Suprapubic skin (tissue), 4 donors: ENCODE measurements around the gene LRRC55. TPM values are rescaled to one million over a fixed set of nuclear protein-coding genes. Genes with fewer than 3 reads are reported as not detected.

Experiments used
- DNase-seq, 2 donors: peaks; one replicate each; pipeline ENCODE4 v3.0.0-alpha.2; 2019; ENCODE audit warnings: low spot score in 2 of 2
- H3K27ac ChIP-seq: fragments of 200-600 bp; sonication (generic); one replicate; pipeline ENCODE4 v1.5.1; 2019
- H3K27me3 ChIP-seq: fragments of 200-600 bp; sonication (generic); one replicate; pipeline ENCODE4 v1.5.1; 2019
- H3K36me3 ChIP-seq: fragments of 200-600 bp; sonication (generic); one replicate; pipeline ENCODE4 v1.5.1; 2019
- H3K4me1 ChIP-seq: fragments of 200-600 bp; sonication (generic); one replicate; pipeline ENCODE4 v1.5.1; 2019
- H3K4me3 ChIP-seq: fragments of 200-600 bp; sonication (generic); one replicate; pipeline ENCODE4 v1.5.1; 2019; ENCODE audit warnings: mild to moderate bottlenecking
- H3K9me3 ChIP-seq: fragments of 200-600 bp; sonication (generic); one replicate; pipeline ENCODE4 v1.5.1; 2019
- CTCF ChIP-seq, 2 donors: fragments of 200-600 bp in 1 of 2; fragments of 450-650 bp in 1 of 2; sonication (generic) in 1 of 2; IDR thresholded peaks; one replicate each; pipeline ENCODE4 v1.5.1; 2016 to 2019; ENCODE audit warnings: antibody characterized with exemption in 2 of 2, mild to moderate bottlenecking in 1 of 2, moderate library complexity in 1 of 2
- EP300 ChIP-seq: sonication (generic); formaldehyde crosslinking; IDR thresholded peaks from one replicate; pipeline ENCODE4 v1.6.1; 2017; ENCODE audit warnings: antibody characterized with exemption
- POLR2A ChIP-seq, 2 donors: fragments of 450-650 bp; IDR thresholded peaks; one replicate each; pipeline ENCODE4 v1.6.1; 2017; ENCODE audit warnings: antibody characterized with exemption in 2 of 2, mild to moderate bottlenecking in 2 of 2, moderate library complexity in 2 of 2
- POLR2AphosphoS5 ChIP-seq, 3 donors: sonication (generic); formaldehyde crosslinking; IDR thresholded peaks; one replicate each; pipeline ENCODE4 v1.6.1; 2017; ENCODE audit warnings: antibody characterized with exemption in 3 of 3
- WGBS: methylation state at CpG from one replicate; pipeline ENCODE4 v1.1.5; 2018; 5-methylcytosine and 5-hydroxymethylcytosine counted together
- total RNA-seq, 4 donors: library from RNA; depleted of rRNA; stranded (reverse); fragments of >200 nt; gene quantifications; one replicate each; pipeline ENCODE4 v1.1.0, GENCODE V29; 2016

The LRRC55 gene
- total RNA-seq, 4 donors from 2014 or later: 0.08 to 0.24 (median 0.17) TPM; not detected in 1

- Histone ChIP-seq H3K9me3 (no peaks in the 10 kb centered on the region), H3K4me1 (peaks cover 20% of the 10 kb centered on the region), H3K4me3 (no peak overlapping the region), H3K27ac (no peak overlapping the region), H3K27me3 (peaks cover 36% of the 10 kb centered on the region), H3K36me3 (no peaks in the 10 kb centered on the region)
- TF ChIP-seq POLR2AphosphoS5 (IDR thresholded peaks at IDR 0.05) (no peak), POLR2A (IDR thresholded peaks at IDR 0.05) (no peak)
- no peak for DNase-seq
- 86% methylated on average over 3 of the region's 3 CpGs for WGBS
Observed at GRCh38 chr11:57182896-57183295, 1.1 kb downstream of the LRRC55 start.

- Histone ChIP-seq H3K27me3 (peaks cover 4% of the 10 kb centered on the region), H3K9me3 (no peaks in the 10 kb centered on the region), H3K27ac (no peak overlapping the region), H3K4me3 (no peak overlapping the region), H3K36me3 (no peaks in the 10 kb centered on the region), H3K4me1 (no peaks in the 10 kb centered on the region)
- TF ChIP-seq CTCF (IDR thresholded peaks at IDR 0.05) (no peak), EP300 (no peak), POLR2AphosphoS5 (IDR thresholded peaks at IDR 0.05) (no peak), POLR2A (IDR thresholded peaks at IDR 0.05) (no peak)
- DNase-seq: no peak
- WGBS: 96% methylated on average over 4 of the region's 4 CpGs
Observed at GRCh38 chr11:57190548-57190947, 8.8 kb downstream of the LRRC55 start.

GRCh38 chr11:57191311-57192219 is 9.8 kb downstream of the LRRC55 start:
- H3K4me3 ChIP-seq: no peak overlapping the region
- peaks cover 4% of the 10 kb centered on the region for H3K27me3 ChIP-seq
- WGBS: 50% methylated on average over 9 of the region's 9 CpGs
- H3K4me1 ChIP-seq: no peaks in the 10 kb centered on the region
- H3K9me3 ChIP-seq: no peaks in the 10 kb centered on the region
- no peaks in the 10 kb centered on the region for H3K36me3 ChIP-seq
- no peak overlapping the region for H3K27ac ChIP-seq
- DNase-seq: no peak
- TF ChIP-seq CTCF (IDR thresholded peaks at IDR 0.05): no peak
- no peak for TF ChIP-seq POLR2AphosphoS5 (IDR thresholded peaks at IDR 0.05)
- no peak for TF ChIP-seq EP300
- no peak for TF ChIP-seq POLR2A (IDR thresholded peaks at IDR 0.05)

DNA sequence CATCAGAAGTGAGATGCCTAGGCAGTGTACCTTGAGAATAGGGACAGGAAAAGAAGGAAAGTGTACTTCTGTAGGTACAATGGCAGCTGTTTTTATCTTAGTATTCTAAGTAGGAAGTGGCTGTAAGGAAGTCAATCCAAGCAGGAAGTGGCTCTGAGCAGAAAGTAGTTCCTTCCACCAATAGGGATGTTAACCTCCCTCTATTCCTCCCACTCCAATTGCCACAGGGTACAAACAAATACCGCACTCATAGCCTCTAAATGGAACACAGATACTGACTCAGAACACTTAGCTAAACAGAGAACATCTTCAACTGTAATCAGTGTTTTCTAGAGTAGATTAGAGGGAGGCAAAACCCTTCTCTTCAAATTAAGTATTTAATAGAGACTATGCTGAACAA is 10.6 kb downstream of the LRRC55 start:
- H3K4me3 ChIP-seq: no peak overlapping the region
- H3K9me3 ChIP-seq: no peaks in the 10 kb centered on the region
- no peak for DNase-seq
- WGBS: 40% methylated on average over 1 of the region's 1 CpG
- peaks cover 4% of the 10 kb centered on the region for H3K27me3 ChIP-seq
- H3K27ac ChIP-seq: no peak overlapping the region
- no peaks in the 10 kb centered on the region for H3K4me1 ChIP-seq
- TF ChIP-seq CTCF (IDR thresholded peaks at IDR 0.05): no peak
- TF ChIP-seq EP300: no peak
- H3K36me3 ChIP-seq: no peaks in the 10 kb centered on the region

DNA sequence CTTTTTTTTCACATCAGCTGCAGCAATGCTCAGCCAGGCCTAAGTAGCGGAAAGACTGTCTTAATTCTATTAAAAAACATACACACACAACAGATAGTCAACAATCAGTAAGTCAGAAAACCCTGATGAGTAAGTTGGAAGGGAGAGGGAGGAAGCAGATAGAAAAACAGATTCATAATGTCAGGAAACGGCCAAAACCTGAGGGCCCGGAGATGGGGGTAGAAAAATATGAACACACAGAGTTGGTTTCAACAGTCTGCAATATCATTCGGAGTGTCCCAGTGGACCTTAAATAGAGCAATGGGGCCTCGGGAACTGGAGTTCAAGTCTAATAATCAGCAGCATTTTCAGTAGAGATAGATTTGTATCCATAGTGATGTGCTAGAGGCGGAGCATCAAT is 14.8 kb downstream of the LRRC55 start:
- TF ChIP-seq POLR2A (IDR thresholded peaks at IDR 0.05) (no peak), POLR2AphosphoS5 (IDR thresholded peaks at IDR 0.05) (no peak), EP300 (no peak), CTCF (IDR thresholded peaks at IDR 0.05) (no peak)
- peaks cover 1% of the 10 kb centered on the region for H3K4me1 ChIP-seq
- H3K4me3 ChIP-seq: no peak overlapping the region
- DNase-seq: no peak
- 80% methylated on average over 6 of the region's 6 CpGs for WGBS
- H3K36me3 ChIP-seq: no peaks in the 10 kb centered on the region
- no peaks in the 10 kb centered on the region for H3K27me3 ChIP-seq
- H3K9me3 ChIP-seq: no peaks in the 10 kb centered on the region
- H3K27ac ChIP-seq: no peak overlapping the region
